GM12878 (cell line): ENCODE data around the gene PRAC2. TPM values are rescaled to one million over a fixed set of nuclear protein-coding genes. Genes with fewer than 3 reads are reported as not detected.

Experiments used
- ATAC-seq: fragments of 200-7000 bp; cut with Tn5 transposase; 3 replicates; pipeline ENCODE4 v1.9.1; 2020; ENCODE audit warnings: mild to moderate bottlenecking, moderate library complexity
- BruUV-seq: library from RNA; stranded (reverse); fragments of 400-500 nt; replicated peaks from 2 replicates; lab custom pipeline; 2021; lab: Mats Ljungman, UMichigan
- CTCF ChIA-PET: fragments of 300-600 bp; sonication (Branson Sonifier 250); formaldehyde crosslinking; extraction: SDS; loops from one replicate; lab custom pipeline; 2021; ENCODE audit warnings: inconsistent platforms; lab: Yijun Ruan, JAX
- POLR2A ChIA-PET: fragments of 350-600 bp; formaldehyde crosslinking; extraction: SDS; loops from one replicate; lab custom pipeline; 2021; ENCODE audit warnings: inconsistent platforms; lab: Charles Lee
- RAD21 ChIA-PET: fragments of 300-600 bp; sonication (Branson Sonifier 250); formaldehyde crosslinking; loops from one replicate; lab custom pipeline; 2023; ENCODE audit warnings: antibody characterized with exemption; ENCODE audit not compliant: unreplicated experiment; lab: Charles Lee
- SMC1A ChIA-PET: fragments of 300-600 bp; sonication (Branson Sonifier 250); formaldehyde crosslinking; loops from one replicate; lab custom pipeline; 2023; ENCODE audit not compliant: unreplicated experiment, uncharacterized antibody; lab: Charles Lee
- DNase-seq: peaks from one replicate; pipeline ENCODE4 v3.0.0-alpha.2; 2011; ENCODE audit warnings: low read depth, low spot score
- FAIRE-seq: peaks from 3 replicates; lab custom pipeline; 2011; peaks lifted over from hg19 to GRCh38; lab: Jason Lieb, UNC
- H2AFZ ChIP-seq: 2 replicates; pipeline ENCODE4 v1.6.0; 2011; ENCODE audit warnings: low read depth, low read length, control low read depth; ENCODE audit not compliant: control insufficient read depth
- H3K27ac ChIP-seq: 2 replicates; pipeline ENCODE4 v1.5.1; 2011; ENCODE audit warnings: control low read depth; ENCODE audit not compliant: control insufficient read depth, insufficient read depth
- H3K27me3 ChIP-seq, 2 experiments: replicated peaks in 1 of 2; 2 replicates each; pipeline versions ENCODE4 v1.6.0 to v1.6.1; 2011; ENCODE audit warnings: low read length in 1 of 2; ENCODE audit not compliant: control insufficient read depth in 2 of 2, insufficient read depth in 2 of 2
- H3K36me3 ChIP-seq, 2 experiments: 2 replicates each; pipeline ENCODE4 v1.5.1; 2011; ENCODE audit warnings: low read length in 1 of 2; ENCODE audit not compliant: control insufficient read depth in 2 of 2, insufficient read depth in 2 of 2
- H3K4me1 ChIP-seq: 2 replicates; pipeline ENCODE4 v1.6.1; 2011; ENCODE audit warnings: mild to moderate bottlenecking, low read length, moderate library complexity, mixed read lengths; ENCODE audit not compliant: control insufficient read depth, insufficient read depth
- H3K4me2 ChIP-seq: 2 replicates; pipeline ENCODE4 v1.6.0; 2011; ENCODE audit warnings: control low read depth; ENCODE audit not compliant: control insufficient read depth, insufficient read depth
- H3K4me3 ChIP-seq: fragments of 200-600 bp; sonication (generic); 2 replicates; pipeline ENCODE4 v1.5.1; 2016
- H3K79me2 ChIP-seq: 2 replicates; pipeline ENCODE4 v1.6.0; 2011; ENCODE audit warnings: low read length; ENCODE audit not compliant: control insufficient read depth, insufficient read depth
- H3K9ac ChIP-seq: 2 replicates; pipeline ENCODE4 v1.8.0; 2011; ENCODE audit warnings: low read length, control low read depth, mixed read lengths; ENCODE audit not compliant: control insufficient read depth, insufficient read depth
- H3K9me3 ChIP-seq: replicated peaks from 3 replicates; pipeline ENCODE4 v1.5.1; 2011; ENCODE audit warnings: mild to moderate bottlenecking, low read length; ENCODE audit not compliant: control insufficient read depth, insufficient read depth
- H4K20me1 ChIP-seq: 2 replicates; pipeline ENCODE4 v1.6.0; 2011; ENCODE audit not compliant: control insufficient read depth, insufficient read depth
- CHD2 ChIP-seq: IDR thresholded peaks from 2 replicates; pipeline ENCODE4 v1.6.1; 2011; ENCODE audit warnings: low read depth, low read length, improper control_type of control experiment, borderline replicate concordance
- CTCF ChIP-seq, 3 experiments: IDR thresholded peaks in 2 of 3; conservative IDR thresholded peaks in 1 of 3; 2 replicates each; pipeline ENCODE4 v1.5.1; 2011; ENCODE audit warnings: low read depth in 3 of 3, low read length in 3 of 3, mild to moderate bottlenecking in 3 of 3, control low read depth in 2 of 3, moderate library complexity in 2 of 3, inconsistent platforms in 1 of 3, mixed read lengths in 1 of 3; ENCODE audit not compliant: control insufficient read depth in 2 of 3, insufficient read depth in 1 of 3; ENCODE audit errors: extremely low read depth in 1 of 3
- HDAC6 ChIP-seq: fragments of 200-600 bp; sonication (generic); IDR thresholded peaks from one replicate; pipeline ENCODE4 v1.8.0; 2017; ENCODE audit warnings: antibody characterized with exemption; ENCODE audit not compliant: unreplicated experiment
- IRF3 ChIP-seq: fragments of 450-650 bp; IDR thresholded peaks from 2 replicates; pipeline ENCODE4 v1.6.1; 2014; ENCODE audit warnings: mild to moderate bottlenecking
- KLF5 ChIP-seq: fragments of 450-650 bp; IDR thresholded peaks from 2 replicates; pipeline ENCODE4 v1.6.1; 2014; ENCODE audit warnings: mild to moderate bottlenecking; ENCODE audit not compliant: partially characterized antibody
- LARP7 ChIP-seq: fragments of 450-650 bp; IDR thresholded peaks from 2 replicates; pipeline ENCODE4 v1.6.1; 2017; ENCODE audit warnings: mild to moderate bottlenecking
- RAD51 ChIP-seq: fragments of 450-650 bp; IDR thresholded peaks from 2 replicates; pipeline ENCODE4 v1.6.1; 2016; ENCODE audit warnings: moderate library complexity, mild to moderate bottlenecking, inconsistent platforms
- SP1 ChIP-seq: IDR thresholded peaks from one replicate; pipeline ENCODE4 v1.6.1; 2011; ENCODE audit warnings: low read depth, low read length
- STAT1 ChIP-seq: fragments of 450-650 bp; conservative IDR thresholded peaks from 2 replicates; pipeline ENCODE4 v1.6.1; 2014; ENCODE audit warnings: antibody characterized with exemption, mild to moderate bottlenecking
- TCF7 ChIP-seq: IDR thresholded peaks from 2 replicates; pipeline ENCODE4 v1.6.1; 2014; ENCODE audit warnings: antibody characterized with exemption, borderline replicate concordance
- WGBS: methylation state at CpG from one replicate; pipeline ENCODE4 v1.1.6; 2016; ENCODE audit warnings: low lambda C conversion rate; ENCODE audit not compliant: insufficient replicate concordance, insufficient coverage; ENCODE audit errors: missing lambda C conversion rate; 5-methylcytosine and 5-hydroxymethylcytosine counted together
- in situ Hi-C: fragments of 300-500 bp; cut with MboI; formaldehyde crosslinking; loops from 9 replicates; pipeline ENCODE4 v1.14.3; 2018; ENCODE audit warnings: mixed read lengths
- intact Hi-C: fragments of 100-400 bp; cut with micrococcal nuclease; formaldehyde crosslinking; loops from one replicate; pipeline ENCODE4 v1.14.2; 2022; ENCODE audit not compliant: unreplicated experiment
- polyA plus RNA-seq, 11 experiments: library from polyadenylated mRNA; depleted of rRNA in 4 of 11; unstranded in 6 of 11; stranded (reverse) in 5 of 11; fragments of >200 nt; fragmentation: Nextera tagmentation in 4 of 11; fragmentation: Illumina TruSeq in 1 of 11; extraction: Ambion mirVana in 4 of 11; extraction: Trizol in 1 of 11; gene quantifications; 1 replicate in 1 of 11; 2 replicates in 10 of 11; pipeline versions ENCODE4 v1.2.1 to v1.2.3, GENCODE V29; 2011 to 2016; ENCODE audit warnings: inconsistent platforms in 2 of 11, missing spikeins in 2 of 11, low read depth in 1 of 11
- total RNA-seq, 4 experiments: library from RNA; depleted of rRNA in 3 of 4; stranded (reverse); fragments of >200 nt in 3 of 4; fragmentation: Illumina TruSeq in 1 of 4; extraction: Trizol in 1 of 4; gene quantifications; 2 replicates each; pipeline versions ENCODE4 v1.2.1 to v1.2.3, GENCODE V29; 2013 to 2021

The PRAC2 gene
- total and polyA plus RNA-seq, 10 of the 15 experiments (the other 5 are each of a cell fraction or from before 2014, with no cell fraction given), result 0.31 TPM; not detected in 9

GRCh38 chr17:48722201-48722907, 631 bp upstream of the PRAC2 start, which contains the start of gene PRAC1:
PRAC1 (minus strand) TSS chr17:48722518; CDS start chr17:48722392, 126 bp downstream.
- no peak for FAIRE-seq
- intact Hi-C loops, result loop anchor here (5.0 kb wide), 1 partner anchor 70 kb away; no protein-coding TSS in a partner anchor
- no peak within 1 kb of the TSS for H2AFZ ChIP-seq
- no peaks in the 10 kb centered on the region for H4K20me1 ChIP-seq
- no peak within 1 kb of the TSS for H3K4me3 ChIP-seq
- peak within 1 kb of the TSS; percentile 63 for H3K4me2 ChIP-seq
- ATAC-seq, result no peak
- no peaks in the 10 kb centered on the region; the same call in 2 of the 3 replicates for H3K9me3 ChIP-seq
- no TSS peak for BruUV-seq
- no peak within 1 kb of the TSS for H3K9ac ChIP-seq
- CTCF ChIA-PET, result interaction anchor here (1.5 to 7.5 kb wide), 6 partner anchors 36 to 156 kb away, joined by 3 to 108 read pairs (median 34); no protein-coding TSS in a partner anchor
- H3K4me1 ChIP-seq, result no peaks in the 10 kb centered on the region; the same call in 1 of the 2 replicates
- no peaks in the 10 kb centered on the region for H3K79me2 ChIP-seq
- no peaks in the 10 kb centered on the region for H3K36me3 ChIP-seq
- in situ Hi-C loops, result no loop called here
- no peak for DNase-seq
- peaks cover 38 to 64% of the 10 kb centered on the region in 2 experiments for H3K27me3 ChIP-seq
- RAD21 ChIA-PET, result interaction anchor here (2.3 to 5.5 kb wide), 4 partner anchors 43 to 162 kb away, joined by 8 to 67 read pairs (median 23); no protein-coding TSS in a partner anchor
- POLR2A ChIA-PET, result no interaction called here
- SMC1A ChIA-PET, result interaction anchor here (1.5 to 3.0 kb wide), 2 partner anchors 43 to 80 kb away, joined by 4 to 19 read pairs; no protein-coding TSS in a partner anchor
- TF ChIP-seq HDAC6, result no peak
- no peak for TF ChIP-seq CTCF (IDR thresholded peaks at IDR 0.05 in 2 of 3, conservative IDR thresholded peaks at IDR 0.05 in 1 of 3; ENCODE audit: control insufficient read depth in 2 of 3, extremely low read depth in 1 of 3, insufficient read depth in 1 of 3, low read depth in 3 of 3, low read length in 3 of 3)
- TF ChIP-seq RAD51, result no peak
- no peak for TF ChIP-seq LARP7
- TF ChIP-seq IRF3, result no peak
- no peak for TF ChIP-seq STAT1
- no peak for TF ChIP-seq TCF7
- no peak for TF ChIP-seq CHD2
- no peak for TF ChIP-seq SP1
- TF ChIP-seq KLF5, result no peak
- WGBS, result 26% methylated on average over 21 of the region's 21 CpGs
- no peak within 1 kb of the TSS for H3K27ac ChIP-seq
